ENCODE results near the gene ANTXR1.

Gene ANTXR1

GRCh38 chr2:69241664-69242514, 228.9 kb downstream of the ANTXR1 start:
- TF ChIP-seq CTCF (conservative IDR thresholded peaks at IDR 0.05; ENCODE audit: low read length) (no peak), EZH2phosphoT487 (IDR thresholded peaks at IDR 0.05; ENCODE audit: borderline replicate concordance) (no peak)
- H3F3A ChIP-seq (ENCODE audit: low read depth) = no peaks in the 10 kb centered on the region
- no peaks in the 10 kb centered on the region for H4K20me1 ChIP-seq (ENCODE audit: insufficient read depth, low read length, poor library complexity, severe bottlenecking)
- no peak overlapping the region for H3K9ac ChIP-seq (ENCODE audit: low read depth, low read length, poor library complexity, severe bottlenecking)
- H3K4me1 ChIP-seq (ENCODE audit: insufficient read depth, low read length, poor library complexity, severe bottlenecking) = no peaks in the 10 kb centered on the region
- H3K9me3 ChIP-seq (ENCODE audit: insufficient read depth, low read depth, low read length) = no peaks in the 10 kb centered on the region
- no peak overlapping the region for H2AFZ ChIP-seq (ENCODE audit: low read length)
- no peak overlapping the region for H3K4me3 ChIP-seq (ENCODE audit: low read length, poor library complexity, severe bottlenecking)
- H3K4me2 ChIP-seq (ENCODE audit: low read depth, low read length, poor library complexity, severe bottlenecking) = no peak overlapping the region
- H3K27me3 ChIP-seq (ENCODE audit: insufficient read depth, low read length, poor library complexity, severe bottlenecking) = no peaks in the 10 kb centered on the region
- H3K36me3 ChIP-seq (ENCODE audit: insufficient read depth, low read length) = no peaks in the 10 kb centered on the region
- H3K79me2 ChIP-seq (ENCODE audit: insufficient read depth, low read length) = no peaks in the 10 kb centered on the region
- H3K9me2 ChIP-seq (replicated peaks; ENCODE audit: low read depth, low read length) = no peaks in the 10 kb centered on the region

GRCh38 chr2:69242651-69243051, 229.7 kb downstream of the ANTXR1 start:
- TF ChIP-seq CTCF (conservative IDR thresholded peaks at IDR 0.05; ENCODE audit: low read length) (no peak), EZH2phosphoT487 (IDR thresholded peaks at IDR 0.05; ENCODE audit: borderline replicate concordance) (no peak)
- H3K4me2 ChIP-seq (ENCODE audit: low read depth, low read length, poor library complexity, severe bottlenecking) = no peak overlapping the region
- no peak overlapping the region for H2AFZ ChIP-seq (ENCODE audit: low read length)
- no peaks in the 10 kb centered on the region for H3K36me3 ChIP-seq (ENCODE audit: insufficient read depth, low read length)
- H4K20me1 ChIP-seq (ENCODE audit: insufficient read depth, low read length, poor library complexity, severe bottlenecking) = no peaks in the 10 kb centered on the region
- H3K4me1 ChIP-seq (ENCODE audit: insufficient read depth, low read length, poor library complexity, severe bottlenecking) = no peaks in the 10 kb centered on the region
- no peaks in the 10 kb centered on the region for H3K27me3 ChIP-seq (ENCODE audit: insufficient read depth, low read length, poor library complexity, severe bottlenecking)
- no peaks in the 10 kb centered on the region for H3K79me2 ChIP-seq (ENCODE audit: insufficient read depth, low read length)
- H3K9me3 ChIP-seq (ENCODE audit: insufficient read depth, low read depth, low read length) = no peaks in the 10 kb centered on the region
- no peaks in the 10 kb centered on the region for H3K9me2 ChIP-seq (replicated peaks; ENCODE audit: low read depth, low read length)
- H3F3A ChIP-seq (ENCODE audit: low read depth) = no peaks in the 10 kb centered on the region
- no peak overlapping the region for H3K9ac ChIP-seq (ENCODE audit: low read depth, low read length, poor library complexity, severe bottlenecking)
- H3K4me3 ChIP-seq (ENCODE audit: low read length, poor library complexity, severe bottlenecking) = no peak overlapping the region

- Histone ChIP-seq H3K27me3 (ENCODE audit: insufficient read depth, low read length, poor library complexity, severe bottlenecking) (no peaks in the 10 kb centered on the region), H3K9me3 (ENCODE audit: insufficient read depth, low read depth, low read length) (no peaks in the 10 kb centered on the region), H3K4me1 (ENCODE audit: insufficient read depth, low read length, poor library complexity, severe bottlenecking) (no peaks in the 10 kb centered on the region), H3F3A (ENCODE audit: low read depth) (no peaks in the 10 kb centered on the region), H3K79me2 (ENCODE audit: insufficient read depth, low read length) (no peaks in the 10 kb centered on the region), H3K4me2 (ENCODE audit: low read depth, low read length, poor library complexity, severe bottlenecking) (no peak overlapping the region), H3K9me2 (replicated peaks; ENCODE audit: low read depth, low read length) (no peaks in the 10 kb centered on the region), H3K9ac (ENCODE audit: low read depth, low read length, poor library complexity, severe bottlenecking) (no peak overlapping the region), H4K20me1 (ENCODE audit: insufficient read depth, low read length, poor library complexity, severe bottlenecking) (no peaks in the 10 kb centered on the region), H2AFZ (ENCODE audit: low read length) (no peak overlapping the region), H3K4me3 (ENCODE audit: low read length, poor library complexity, severe bottlenecking) (no peak overlapping the region), H3K36me3 (ENCODE audit: insufficient read depth, low read length) (no peaks in the 10 kb centered on the region)
- TF ChIP-seq CTCF (conservative IDR thresholded peaks at IDR 0.05; ENCODE audit: low read length) (no peak), EZH2phosphoT487 (IDR thresholded peaks at IDR 0.05; ENCODE audit: borderline replicate concordance) (no peak)
Observed at GRCh38 chr2:69243652-69244051, 230.7 kb downstream of the ANTXR1 start.
